OCI-LY1 (cell line): ENCODE data around the gene BCL2L12.

ENCODE experiments used
- H2AFZ ChIP-seq: fragments of 200-600 bp; sonication (generic), shearing (Covaris generic); 2 replicates; pipeline ENCODE4 v1.6.0; 2014; ENCODE audit warnings: antibody characterized with exemption, mild to moderate bottlenecking, low read length
- H3F3A ChIP-seq: fragments of 200-600 bp; sonication (generic), shearing (Covaris generic); 2 replicates; pipeline ENCODE4 v1.6.0; 2014; ENCODE audit warnings: mild to moderate bottlenecking, antibody characterized with exemption, low read length, moderate library complexity; ENCODE audit not compliant: insufficient read depth
- H3K27ac ChIP-seq: fragments of 200-600 bp; sonication (generic); 2 replicates; pipeline ENCODE4 v1.5.1; 2014; ENCODE audit warnings: low read length, mixed run types, mild to moderate bottlenecking, low read depth; ENCODE audit not compliant: poor library complexity, severe bottlenecking
- H3K27me3 ChIP-seq: fragments of 200-600 bp; sonication (generic); 2 replicates; pipeline ENCODE4 v1.6.0; 2014; ENCODE audit warnings: antibody characterized with exemption, mild to moderate bottlenecking, low read length, moderate library complexity; ENCODE audit not compliant: insufficient read depth
- H3K36me3 ChIP-seq: fragments of 200-600 bp; sonication (generic); 2 replicates; pipeline ENCODE4 v1.6.1; 2014; ENCODE audit warnings: mild to moderate bottlenecking, antibody characterized with exemption, low read length, moderate library complexity, mixed read lengths; ENCODE audit not compliant: insufficient read depth
- H3K4me1 ChIP-seq: fragments of 200-600 bp; sonication (generic); 2 replicates; pipeline ENCODE4 v1.5.1; 2014; ENCODE audit warnings: mild to moderate bottlenecking, low read length, moderate library complexity; ENCODE audit not compliant: insufficient read depth, severe bottlenecking
- H3K4me2 ChIP-seq: fragments of 200-600 bp; sonication (generic), shearing (Covaris generic); 2 replicates; pipeline ENCODE4 v1.6.1; 2014; ENCODE audit warnings: low read length
- H3K4me3 ChIP-seq: fragments of 200-600 bp; sonication (generic); 2 replicates; pipeline ENCODE4 v1.5.1; 2014; ENCODE audit warnings: low read length, low read depth, mild to moderate bottlenecking, mixed read lengths; ENCODE audit not compliant: poor library complexity, severe bottlenecking
- H3K79me2 ChIP-seq: fragments of 200-600 bp; shearing (Covaris generic); 2 replicates; pipeline ENCODE4 v1.6.1; 2016; ENCODE audit warnings: mixed run types, low read length, mixed read lengths; ENCODE audit not compliant: insufficient read depth
- H3K9ac ChIP-seq: fragments of 200-600 bp; sonication (generic), shearing (Covaris generic); 2 replicates; pipeline ENCODE4 v1.6.1; 2014; ENCODE audit warnings: mild to moderate bottlenecking, low read length, mixed read lengths
- H3K9me2 ChIP-seq: fragments of 200-600 bp; sonication (generic), shearing (Covaris generic); 2 replicates; pipeline ENCODE4 v1.6.1; 2014; ENCODE audit warnings: low read depth, mild to moderate bottlenecking, low read length, mixed read lengths
- H3K9me3 ChIP-seq: fragments of 200-600 bp; shearing (Covaris generic); 2 replicates; pipeline ENCODE4 v1.6.1; 2014; ENCODE audit warnings: low read length, mixed read lengths
- H4K20me1 ChIP-seq: fragments of 200-600 bp; sonication (generic), shearing (Covaris generic); 2 replicates; pipeline ENCODE4 v1.6.0; 2016; ENCODE audit warnings: mild to moderate bottlenecking, low read length; ENCODE audit not compliant: insufficient read depth
- EZH2 ChIP-seq: fragments of 200-600 bp; sonication (generic), shearing (Covaris generic); IDR thresholded peaks from 2 replicates; pipeline ENCODE4 v1.8.0; 2017; ENCODE audit warnings: borderline replicate concordance, mixed run types, mild to moderate bottlenecking, antibody characterized with exemption, low read length, moderate library complexity, mixed read lengths
- TF ChIP-seq, protein P1 (sequence below): fragments of 200-600 bp; sonication (generic), shearing (Covaris generic); IDR thresholded peaks from 2 replicates; pipeline ENCODE4 v1.5.1; 2017; ENCODE audit warnings: mild to moderate bottlenecking, antibody characterized with exemption, low read length, moderate library complexity, mixed read lengths

The BCL2L12 gene

GRCh38 chr19:49677901-49678674 lies 12.4 kb downstream of the BCL2L12 start:
- Histone ChIP-seq H3F3A (peaks cover 6% of the 10 kb centered on the region; the same call in 1 of the 2 replicates), H3K4me3 (peak overlapping the region; percentile 89), H3K9me3 (no peaks in the 10 kb centered on the region), H3K9ac (peak overlapping the region; percentile 97), H3K27ac (peak overlapping the region; percentile 89), H4K20me1 (no peaks in the 10 kb centered on the region), H3K4me1 (peaks cover 57% of the 10 kb centered on the region), H3K79me2 (peaks cover 31% of the 10 kb centered on the region), H3K4me2 (peak overlapping the region; percentile 90), H3K9me2 (no peaks in the 10 kb centered on the region), H3K36me3 (peaks cover 28% of the 10 kb centered on the region), H3K27me3 (no peaks in the 10 kb centered on the region), H2AFZ (no peak overlapping the region)
- TF ChIP-seq EZH2 = no peak
- TF ChIP-seq, protein P1, sequence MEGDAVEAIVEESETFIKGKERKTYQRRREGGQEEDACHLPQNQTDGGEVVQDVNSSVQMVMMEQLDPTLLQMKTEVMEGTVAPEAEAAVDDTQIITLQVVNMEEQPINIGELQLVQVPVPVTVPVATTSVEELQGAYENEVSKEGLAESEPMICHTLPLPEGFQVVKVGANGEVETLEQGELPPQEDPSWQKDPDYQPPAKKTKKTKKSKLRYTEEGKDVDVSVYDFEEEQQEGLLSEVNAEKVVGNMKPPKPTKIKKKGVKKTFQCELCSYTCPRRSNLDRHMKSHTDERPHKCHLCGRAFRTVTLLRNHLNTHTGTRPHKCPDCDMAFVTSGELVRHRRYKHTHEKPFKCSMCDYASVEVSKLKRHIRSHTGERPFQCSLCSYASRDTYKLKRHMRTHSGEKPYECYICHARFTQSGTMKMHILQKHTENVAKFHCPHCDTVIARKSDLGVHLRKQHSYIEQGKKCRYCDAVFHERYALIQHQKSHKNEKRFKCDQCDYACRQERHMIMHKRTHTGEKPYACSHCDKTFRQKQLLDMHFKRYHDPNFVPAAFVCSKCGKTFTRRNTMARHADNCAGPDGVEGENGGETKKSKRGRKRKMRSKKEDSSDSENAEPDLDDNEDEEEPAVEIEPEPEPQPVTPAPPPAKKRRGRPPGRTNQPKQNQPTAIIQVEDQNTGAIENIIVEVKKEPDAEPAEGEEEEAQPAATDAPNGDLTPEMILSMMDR = peak; percentile 80

GRCh38 chr19:49678985-49679770 lies 13.4 kb downstream of the BCL2L12 start:
- H2AFZ ChIP-seq = no peak overlapping the region
- peak overlapping the region; percentile 89 for H3K4me3 ChIP-seq
- H3K9me2 ChIP-seq = no peaks in the 10 kb centered on the region
- no peaks in the 10 kb centered on the region for H3K9me3 ChIP-seq
- H3K36me3 ChIP-seq = peaks cover 39% of the 10 kb centered on the region
- H4K20me1 ChIP-seq = no peaks in the 10 kb centered on the region
- H3K27ac ChIP-seq = peak overlapping the region; percentile 37
- H3K4me1 ChIP-seq = peaks cover 46% of the 10 kb centered on the region
- H3K4me2 ChIP-seq = peak overlapping the region; percentile 90
- peaks cover 31% of the 10 kb centered on the region for H3K79me2 ChIP-seq
- no peaks in the 10 kb centered on the region for H3K27me3 ChIP-seq
- TF ChIP-seq, protein P1 = no peak
- no peak for TF ChIP-seq EZH2
- H3F3A ChIP-seq = no peaks in the 10 kb centered on the region
- peak overlapping the region; percentile 25; the same call in 1 of the 2 replicates for H3K9ac ChIP-seq

DNA sequence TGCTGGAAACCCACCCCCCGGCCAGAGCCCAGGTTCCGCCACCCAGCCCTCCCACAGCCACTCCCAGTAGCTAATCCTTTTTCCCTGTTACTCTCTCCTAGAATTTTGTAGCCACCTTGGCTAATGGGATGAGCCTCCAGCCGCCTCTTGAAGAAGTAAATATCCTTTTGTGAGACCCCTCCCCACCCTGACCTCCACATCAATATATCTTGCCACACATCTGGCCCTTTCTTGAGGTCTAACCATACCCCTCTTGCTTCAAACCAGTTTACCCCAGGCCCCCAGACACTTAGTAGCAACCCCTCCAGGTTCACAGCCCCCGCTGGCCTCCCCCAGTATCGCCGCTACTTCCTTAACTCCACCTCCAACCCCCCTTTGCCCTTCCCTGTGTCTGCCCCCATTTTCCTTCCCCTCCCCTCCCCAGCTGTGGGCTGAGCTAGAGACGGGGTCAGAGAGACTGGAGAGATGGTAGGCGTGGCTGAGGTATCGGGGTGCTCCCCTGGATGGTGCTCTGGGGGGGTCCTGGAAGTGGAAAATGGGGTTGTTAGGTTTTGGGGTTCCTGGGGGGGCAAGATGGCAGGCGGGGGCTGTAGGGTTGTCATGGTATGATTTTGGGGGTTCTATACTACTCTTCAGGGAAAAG lies 14.2 kb downstream of the BCL2L12 start:
- Histone ChIP-seq H3K4me1 (peaks cover 39% of the 10 kb centered on the region), H3K4me2 (peak overlapping the region; percentile 90), H3F3A (no peaks in the 10 kb centered on the region), H3K27me3 (no peaks in the 10 kb centered on the region), H3K27ac (peak overlapping the region; percentile 47), H4K20me1 (no peaks in the 10 kb centered on the region), H3K36me3 (peaks cover 46% of the 10 kb centered on the region), H3K9me3 (no peaks in the 10 kb centered on the region), H3K9ac (peak overlapping the region; percentile 21; the same call in 1 of the 2 replicates), H3K79me2 (peaks cover 31% of the 10 kb centered on the region), H3K4me3 (peak overlapping the region; percentile 89), H2AFZ (no peak overlapping the region), H3K9me2 (no peaks in the 10 kb centered on the region)
- TF ChIP-seq, protein P1 = no peak
- TF ChIP-seq EZH2 = no peak
